Breast epithelium (tissue), 3 donors: ENCODE measurements around the gene MAST1.

Source experiments
- POLR2A ChIP-seq: fragments of 450-650 bp; IDR thresholded peaks from one replicate; pipeline ENCODE4 v1.6.1; 2016; ENCODE audit warnings: antibody characterized with exemption, mild to moderate bottlenecking, moderate library complexity
- POLR2AphosphoS5 ChIP-seq, 3 donors: sonication (generic); formaldehyde crosslinking; IDR thresholded peaks; one replicate each; pipeline ENCODE4 v1.6.1; 2017; ENCODE audit warnings: antibody characterized with exemption in 3 of 3
- TF ChIP-seq, protein P1 (sequence below), 3 donors: fragments of 450-650 bp; IDR thresholded peaks; one replicate each; pipeline ENCODE4 v1.5.1; 2016 to 2017; ENCODE audit warnings: antibody characterized with exemption in 3 of 3, mild to moderate bottlenecking in 3 of 3, moderate library complexity in 3 of 3

DNA sequence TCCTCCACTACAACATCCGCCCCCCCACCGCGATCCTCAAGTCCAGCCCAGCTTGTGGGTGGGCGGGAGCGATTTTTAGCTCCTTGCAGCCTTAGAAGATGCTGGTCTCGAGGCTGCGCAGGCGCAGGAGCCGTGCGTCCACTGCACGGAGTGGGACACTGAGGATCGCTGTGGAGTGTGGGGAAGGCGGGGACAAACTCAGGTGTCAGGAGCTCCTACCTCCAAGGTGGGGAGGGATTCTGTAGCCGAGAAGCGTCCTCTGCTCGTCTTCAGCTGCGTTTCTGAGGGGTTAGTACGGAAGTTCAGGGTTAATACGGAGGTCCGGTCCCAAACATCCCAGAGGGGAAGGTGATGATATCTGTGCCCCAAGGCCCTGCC lies 3.8 kb upstream of the MAST1 start, which contains the start of gene RTBDN:
- TF ChIP-seq, protein P1, sequence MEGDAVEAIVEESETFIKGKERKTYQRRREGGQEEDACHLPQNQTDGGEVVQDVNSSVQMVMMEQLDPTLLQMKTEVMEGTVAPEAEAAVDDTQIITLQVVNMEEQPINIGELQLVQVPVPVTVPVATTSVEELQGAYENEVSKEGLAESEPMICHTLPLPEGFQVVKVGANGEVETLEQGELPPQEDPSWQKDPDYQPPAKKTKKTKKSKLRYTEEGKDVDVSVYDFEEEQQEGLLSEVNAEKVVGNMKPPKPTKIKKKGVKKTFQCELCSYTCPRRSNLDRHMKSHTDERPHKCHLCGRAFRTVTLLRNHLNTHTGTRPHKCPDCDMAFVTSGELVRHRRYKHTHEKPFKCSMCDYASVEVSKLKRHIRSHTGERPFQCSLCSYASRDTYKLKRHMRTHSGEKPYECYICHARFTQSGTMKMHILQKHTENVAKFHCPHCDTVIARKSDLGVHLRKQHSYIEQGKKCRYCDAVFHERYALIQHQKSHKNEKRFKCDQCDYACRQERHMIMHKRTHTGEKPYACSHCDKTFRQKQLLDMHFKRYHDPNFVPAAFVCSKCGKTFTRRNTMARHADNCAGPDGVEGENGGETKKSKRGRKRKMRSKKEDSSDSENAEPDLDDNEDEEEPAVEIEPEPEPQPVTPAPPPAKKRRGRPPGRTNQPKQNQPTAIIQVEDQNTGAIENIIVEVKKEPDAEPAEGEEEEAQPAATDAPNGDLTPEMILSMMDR (IDR thresholded peaks at IDR 0.05) = no peak
- TF ChIP-seq POLR2A = no peak
- TF ChIP-seq POLR2AphosphoS5 (IDR thresholded peaks at IDR 0.05) = no peak
